SK-N-SH treated with all-trans-retinoic acid at 6 μM for 48 hours (cell line): ENCODE measurements around the gene TPST2.

Experiments used
- ATAC-seq: fragments of 200-7000 bp; cut with Tn5 transposase; 3 replicates; pipeline ENCODE4 v1.9.1; 2020; ENCODE audit warnings: mild to moderate bottlenecking, moderate library complexity
- BACH2 ChIP-seq: fragments of 250-450 bp; sonication (Bioruptor Pico); IDR thresholded peaks from 2 replicates; pipeline ENCODE4 v1.9.0; 2021; ENCODE audit warnings: mild to moderate bottlenecking, borderline replicate concordance
- CSDC2 ChIP-seq: fragments of 250-450 bp; sonication (Bioruptor Pico); IDR thresholded peaks from 2 replicates; pipeline ENCODE4 v1.5.0; 2020; ENCODE audit warnings: mild to moderate bottlenecking, moderate library complexity
- GLIS3 ChIP-seq: fragments of 250-450 bp; sonication (Bioruptor Pico); IDR thresholded peaks from 2 replicates; pipeline ENCODE4 v1.5.0; 2020; ENCODE audit warnings: mild to moderate bottlenecking, moderate library complexity
- ISL1 ChIP-seq: fragments of 250-450 bp; sonication (Bioruptor Pico); IDR thresholded peaks from 2 replicates; pipeline ENCODE4 v2.1.2; 2022; ENCODE audit warnings: mild to moderate bottlenecking, moderate library complexity
- OSR1 ChIP-seq: fragments of 250-450 bp; sonication (Bioruptor Pico); IDR thresholded peaks from 2 replicates; pipeline ENCODE4 v1.8.0; 2022; ENCODE audit warnings: moderate library complexity, mild to moderate bottlenecking, inconsistent platforms
- PATZ1 ChIP-seq: fragments of 250-450 bp; sonication (Bioruptor Pico); IDR thresholded peaks from 2 replicates; pipeline ENCODE4 v1.8.0; 2020; ENCODE audit warnings: mild to moderate bottlenecking, moderate library complexity, borderline replicate concordance
- PPARA ChIP-seq: fragments of 250-450 bp; sonication (Bioruptor Pico); IDR thresholded peaks from 2 replicates; pipeline ENCODE4 v1.5.0; 2020; ENCODE audit warnings: mild to moderate bottlenecking, borderline replicate concordance
- RARB ChIP-seq: fragments of 250-450 bp; sonication (Bioruptor Pico); IDR thresholded peaks from 2 replicates; pipeline ENCODE4 v1.8.0; 2021; ENCODE audit warnings: mild to moderate bottlenecking, moderate library complexity
- SNAI2 ChIP-seq: fragments of 250-450 bp; sonication (Bioruptor Pico); IDR thresholded peaks from 2 replicates; pipeline ENCODE4 v1.5.0; 2020; ENCODE audit warnings: mild to moderate bottlenecking, moderate library complexity
- TCF4 ChIP-seq: fragments of 250-450 bp; sonication (Bioruptor Pico); IDR thresholded peaks from 2 replicates; pipeline ENCODE4 v1.8.0; 2021; ENCODE audit warnings: mild to moderate bottlenecking, moderate library complexity, borderline replicate concordance
- TOX ChIP-seq: fragments of 250-450 bp; sonication (Bioruptor Pico); IDR thresholded peaks from 2 replicates; pipeline ENCODE4 v1.8.0; 2021; ENCODE audit warnings: mild to moderate bottlenecking, moderate library complexity, borderline replicate concordance
- ZC3H10 ChIP-seq: fragments of 250-450 bp; sonication (Bioruptor Pico); IDR thresholded peaks from 2 replicates; pipeline ENCODE4 v1.5.1; 2021; ENCODE audit warnings: mild to moderate bottlenecking, moderate library complexity
- ZFP3 ChIP-seq: fragments of 250-450 bp; sonication (Bioruptor Pico); IDR thresholded peaks from 2 replicates; pipeline ENCODE4 v1.5.0; 2020; ENCODE audit warnings: mild to moderate bottlenecking, moderate library complexity
- ZNF565 ChIP-seq: fragments of 450-650 bp; formaldehyde crosslinking; conservative IDR thresholded peaks from 2 replicates; pipeline ENCODE4 v1.5.0; 2020; ENCODE audit warnings: low read depth, mild to moderate bottlenecking, moderate library complexity
- ZNF70 ChIP-seq: fragments of 450-650 bp; formaldehyde crosslinking; IDR thresholded peaks from 2 replicates; pipeline ENCODE4 v1.5.0; 2020; ENCODE audit warnings: mild to moderate bottlenecking, moderate library complexity
- ZNF8 ChIP-seq: fragments of 450-650 bp; formaldehyde crosslinking; IDR thresholded peaks from 2 replicates; pipeline ENCODE4 v1.5.0; 2020; ENCODE audit warnings: mild to moderate bottlenecking, moderate library complexity
- TF ChIP-seq, protein P1 (sequence below): fragments of 250-450 bp; sonication (Bioruptor Pico); IDR thresholded peaks from 2 replicates; pipeline ENCODE4 v1.5.1; 2021; ENCODE audit warnings: mild to moderate bottlenecking, moderate library complexity
- TF ChIP-seq, protein P2 (sequence below): fragments of 250-450 bp; sonication (Bioruptor Pico); IDR thresholded peaks from 2 replicates; pipeline ENCODE4 v1.8.0; 2021; ENCODE audit warnings: low read depth, mild to moderate bottlenecking, moderate library complexity, borderline replicate concordance
- TF ChIP-seq, protein P3 (sequence below): fragments of 250-450 bp; sonication (Bioruptor Pico); IDR thresholded peaks from 2 replicates; pipeline ENCODE4 v1.5.0; 2020; ENCODE audit warnings: mild to moderate bottlenecking, moderate library complexity
- TF ChIP-seq, protein P4 (sequence below): fragments of 250-450 bp; sonication (Bioruptor Pico); IDR thresholded peaks from 2 replicates; pipeline ENCODE4 v1.5.1; 2020; ENCODE audit warnings: low read depth, mild to moderate bottlenecking, moderate library complexity

TPST2 gene

GRCh38 chr22:26508148-26508547 is 81.8 kb downstream of the TPST2 start:
- ATAC-seq, result no peak

GRCh38 chr22:26503758-26504157 is 86.2 kb downstream of the TPST2 start:
- TF ChIP-seq, protein P1, sequence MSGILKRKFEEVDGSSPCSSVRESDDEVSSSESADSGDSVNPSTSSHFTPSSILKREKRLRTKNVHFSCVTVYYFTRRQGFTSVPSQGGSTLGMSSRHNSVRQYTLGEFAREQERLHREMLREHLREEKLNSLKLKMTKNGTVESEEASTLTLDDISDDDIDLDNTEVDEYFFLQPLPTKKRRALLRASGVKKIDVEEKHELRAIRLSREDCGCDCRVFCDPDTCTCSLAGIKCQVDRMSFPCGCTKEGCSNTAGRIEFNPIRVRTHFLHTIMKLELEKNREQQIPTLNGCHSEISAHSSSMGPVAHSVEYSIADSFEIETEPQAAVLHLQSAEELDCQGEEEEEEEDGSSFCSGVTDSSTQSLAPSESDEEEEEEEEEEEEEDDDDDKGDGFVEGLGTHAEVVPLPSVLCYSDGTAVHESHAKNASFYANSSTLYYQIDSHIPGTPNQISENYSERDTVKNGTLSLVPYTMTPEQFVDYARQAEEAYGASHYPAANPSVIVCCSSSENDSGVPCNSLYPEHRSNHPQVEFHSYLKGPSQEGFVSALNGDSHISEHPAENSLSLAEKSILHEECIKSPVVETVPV (CRISPR knock-in tag), result no peak
- TF ChIP-seq, protein P2, sequence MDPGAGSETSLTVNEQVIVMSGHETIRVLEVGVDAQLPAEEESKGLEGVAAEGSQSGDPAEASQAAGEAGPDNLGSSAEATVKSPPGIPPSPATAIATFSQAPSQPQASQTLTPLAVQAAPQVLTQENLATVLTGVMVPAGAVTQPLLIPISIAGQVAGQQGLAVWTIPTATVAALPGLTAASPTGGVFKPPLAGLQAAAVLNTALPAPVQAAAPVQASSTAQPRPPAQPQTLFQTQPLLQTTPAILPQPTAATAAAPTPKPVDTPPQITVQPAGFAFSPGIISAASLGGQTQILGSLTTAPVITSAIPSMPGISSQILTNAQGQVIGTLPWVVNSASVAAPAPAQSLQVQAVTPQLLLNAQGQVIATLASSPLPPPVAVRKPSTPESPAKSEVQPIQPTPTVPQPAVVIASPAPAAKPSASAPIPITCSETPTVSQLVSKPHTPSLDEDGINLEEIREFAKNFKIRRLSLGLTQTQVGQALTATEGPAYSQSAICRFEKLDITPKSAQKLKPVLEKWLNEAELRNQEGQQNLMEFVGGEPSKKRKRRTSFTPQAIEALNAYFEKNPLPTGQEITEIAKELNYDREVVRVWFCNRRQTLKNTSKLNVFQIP (CRISPR knock-in tag), result no peak
- ATAC-seq, result no peak

More at GRCh38 chr22:26508148-26508547, 81.8 kb downstream of the TPST2 start:
- TF ChIP-seq ZC3H10 (CRISPR knock-in tag), result no peak
- TF ChIP-seq, protein P1 (CRISPR knock-in tag), result no peak
- TF ChIP-seq TCF4 (CRISPR knock-in tag), result no peak
- no peak for TF ChIP-seq RARB (CRISPR knock-in tag)

DNA sequence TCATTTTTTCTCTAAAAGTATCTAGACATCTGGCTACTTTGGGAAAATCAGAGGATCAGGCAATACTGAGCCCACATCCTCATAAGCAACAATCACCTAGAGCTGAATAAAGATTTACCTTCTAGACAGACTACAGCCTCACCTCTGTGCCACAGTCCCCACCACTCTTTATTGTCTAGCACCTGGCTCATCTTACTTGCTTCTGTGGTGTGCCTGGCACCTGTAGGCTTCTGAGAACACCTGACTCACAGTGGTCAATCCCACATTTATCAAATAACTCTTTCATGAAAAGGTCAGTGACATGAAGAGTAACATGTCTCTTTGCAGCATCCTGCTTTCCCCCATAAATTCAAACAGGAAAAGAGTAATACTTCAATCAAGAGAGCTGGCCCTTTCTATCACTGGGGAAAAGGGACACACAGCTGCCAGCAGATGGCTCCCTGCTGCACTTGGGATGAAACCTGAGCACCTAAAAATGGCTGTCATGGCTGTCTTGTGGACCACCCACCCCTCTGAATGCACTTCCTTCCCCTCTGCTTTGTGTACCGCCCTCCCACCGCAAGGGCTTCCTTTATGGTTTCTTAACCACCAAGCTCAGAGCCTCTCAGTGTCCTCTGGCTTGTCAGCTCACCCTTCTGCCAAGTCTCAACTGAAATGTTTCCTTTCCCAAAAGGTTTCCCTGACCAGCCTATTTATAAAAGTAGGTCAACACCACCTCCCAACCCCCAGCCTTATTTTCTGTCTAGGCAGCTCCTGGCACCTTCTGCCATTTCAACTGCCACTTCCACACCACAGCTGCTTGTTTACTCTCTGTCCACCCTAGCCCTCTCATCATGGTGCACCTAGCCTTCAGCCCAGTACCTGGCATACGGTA is 87.0 kb downstream of the TPST2 start:
- ATAC-seq, result peak; percentile 85
- TF ChIP-seq, protein P3, sequence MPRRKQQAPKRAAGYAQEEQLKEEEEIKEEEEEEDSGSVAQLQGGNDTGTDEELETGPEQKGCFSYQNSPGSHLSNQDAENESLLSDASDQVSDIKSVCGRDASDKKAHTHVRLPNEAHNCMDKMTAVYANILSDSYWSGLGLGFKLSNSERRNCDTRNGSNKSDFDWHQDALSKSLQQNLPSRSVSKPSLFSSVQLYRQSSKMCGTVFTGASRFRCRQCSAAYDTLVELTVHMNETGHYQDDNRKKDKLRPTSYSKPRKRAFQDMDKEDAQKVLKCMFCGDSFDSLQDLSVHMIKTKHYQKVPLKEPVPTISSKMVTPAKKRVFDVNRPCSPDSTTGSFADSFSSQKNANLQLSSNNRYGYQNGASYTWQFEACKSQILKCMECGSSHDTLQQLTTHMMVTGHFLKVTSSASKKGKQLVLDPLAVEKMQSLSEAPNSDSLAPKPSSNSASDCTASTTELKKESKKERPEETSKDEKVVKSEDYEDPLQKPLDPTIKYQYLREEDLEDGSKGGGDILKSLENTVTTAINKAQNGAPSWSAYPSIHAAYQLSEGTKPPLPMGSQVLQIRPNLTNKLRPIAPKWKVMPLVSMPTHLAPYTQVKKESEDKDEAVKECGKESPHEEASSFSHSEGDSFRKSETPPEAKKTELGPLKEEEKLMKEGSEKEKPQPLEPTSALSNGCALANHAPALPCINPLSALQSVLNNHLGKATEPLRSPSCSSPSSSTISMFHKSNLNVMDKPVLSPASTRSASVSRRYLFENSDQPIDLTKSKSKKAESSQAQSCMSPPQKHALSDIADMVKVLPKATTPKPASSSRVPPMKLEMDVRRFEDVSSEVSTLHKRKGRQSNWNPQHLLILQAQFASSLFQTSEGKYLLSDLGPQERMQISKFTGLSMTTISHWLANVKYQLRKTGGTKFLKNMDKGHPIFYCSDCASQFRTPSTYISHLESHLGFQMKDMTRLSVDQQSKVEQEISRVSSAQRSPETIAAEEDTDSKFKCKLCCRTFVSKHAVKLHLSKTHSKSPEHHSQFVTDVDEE (CRISPR knock-in tag), result no peak
- TF ChIP-seq ZNF565 (CRISPR knock-in tag) (no peak), ZC3H10 (CRISPR knock-in tag) (no peak), PPARA (CRISPR knock-in tag) (no peak), BACH2 (CRISPR knock-in tag) (no peak), ZFP3 (CRISPR knock-in tag) (no peak), PATZ1 (CRISPR knock-in tag) (no peak), ZNF70 (CRISPR knock-in tag) (no peak), ZNF8 (no peak), SNAI2 (CRISPR knock-in tag) (no peak), OSR1 (CRISPR knock-in tag) (no peak), TOX (CRISPR knock-in tag) (no peak), ISL1 (CRISPR knock-in tag) (no peak), RARB (CRISPR knock-in tag) (no peak), CSDC2 (no peak), TCF4 (CRISPR knock-in tag) (no peak), GLIS3 (CRISPR knock-in tag) (no peak)
- TF ChIP-seq, protein P1 (CRISPR knock-in tag), result no peak
- TF ChIP-seq, protein P4, sequence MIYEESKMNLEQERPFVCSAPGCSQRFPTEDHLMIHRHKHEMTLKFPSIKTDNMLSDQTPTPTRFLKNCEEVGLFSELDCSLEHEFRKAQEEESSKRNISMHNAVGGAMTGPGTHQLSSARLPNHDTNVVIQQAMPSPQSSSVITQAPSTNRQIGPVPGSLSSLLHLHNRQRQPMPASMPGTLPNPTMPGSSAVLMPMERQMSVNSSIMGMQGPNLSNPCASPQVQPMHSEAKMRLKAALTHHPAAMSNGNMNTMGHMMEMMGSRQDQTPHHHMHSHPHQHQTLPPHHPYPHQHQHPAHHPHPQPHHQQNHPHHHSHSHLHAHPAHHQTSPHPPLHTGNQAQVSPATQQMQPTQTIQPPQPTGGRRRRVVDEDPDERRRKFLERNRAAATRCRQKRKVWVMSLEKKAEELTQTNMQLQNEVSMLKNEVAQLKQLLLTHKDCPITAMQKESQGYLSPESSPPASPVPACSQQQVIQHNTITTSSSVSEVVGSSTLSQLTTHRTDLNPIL (CRISPR knock-in tag), result no peak
